Hematopoietic multipotent progenitor cell (in vitro differentiated cells): ENCODE results near the gene DGKH. TPM values are rescaled to one million over a fixed set of nuclear protein-coding genes. Genes with fewer than 3 reads are reported as not detected.
"Not testable (repeated sequence)": the region's sequence is repeated elsewhere in the genome, so short reads cannot be mapped to it uniquely, and the experiment has no call there.

Source experiments
- DNase-seq, 3 donors: peaks; one replicate each; pipeline ENCODE4 v3.0.0-alpha.2; 2011 to 2015; ENCODE audit warnings: low read depth in 2 of 3, low spot score in 2 of 3
- total RNA-seq: library from RNA; depleted of rRNA; stranded (reverse); fragments of >200 nt; gene quantifications from one replicate; pipeline ENCODE4 v1.2.3, GENCODE V29; 2012

The DGKH gene
- total RNA-seq, 1 donor, result 0.81 TPM

DNA sequence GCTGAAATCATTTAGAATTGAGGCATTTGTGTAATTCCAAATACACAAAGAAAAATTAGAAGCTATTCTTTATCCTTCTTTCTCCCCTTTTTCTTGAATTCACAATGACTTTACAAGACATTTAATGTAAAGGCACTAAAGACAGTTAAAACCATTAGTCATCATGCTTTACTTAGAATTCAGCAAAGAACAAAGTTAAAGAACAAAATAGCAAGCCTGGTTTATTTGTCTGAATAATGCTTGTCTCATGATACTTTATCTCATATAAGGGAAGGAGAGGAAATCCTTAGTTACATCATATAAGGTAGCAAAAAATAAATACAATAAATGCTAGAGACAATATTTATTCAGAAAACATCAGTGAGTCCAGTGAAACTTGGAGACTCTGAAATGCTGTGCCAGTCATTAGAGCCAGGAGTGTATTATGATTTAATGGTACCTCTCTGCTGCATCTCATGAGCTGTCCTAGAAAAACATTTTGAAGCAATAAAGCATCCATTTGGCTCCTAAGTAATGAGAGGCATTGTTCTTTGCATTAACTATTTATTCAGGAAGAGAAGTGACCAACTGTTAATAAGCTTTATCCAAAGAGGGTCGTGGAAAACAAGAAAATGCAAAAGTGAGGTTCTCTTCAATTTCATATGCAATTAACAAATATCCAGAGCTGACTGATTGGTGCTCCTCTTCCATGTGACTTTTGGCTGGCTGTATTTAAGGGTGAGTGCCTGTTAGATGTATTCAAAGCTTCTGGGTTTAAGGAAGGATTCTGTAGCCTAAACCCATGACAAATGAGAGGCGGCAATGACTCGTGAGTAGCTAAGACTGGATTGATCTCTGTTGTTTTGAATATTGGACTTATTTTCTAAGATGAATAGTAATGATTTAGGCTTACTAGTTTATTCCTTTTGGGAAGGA, 105.0 kb downstream of the DGKH start:
- no peak for DNase-seq

DNA sequence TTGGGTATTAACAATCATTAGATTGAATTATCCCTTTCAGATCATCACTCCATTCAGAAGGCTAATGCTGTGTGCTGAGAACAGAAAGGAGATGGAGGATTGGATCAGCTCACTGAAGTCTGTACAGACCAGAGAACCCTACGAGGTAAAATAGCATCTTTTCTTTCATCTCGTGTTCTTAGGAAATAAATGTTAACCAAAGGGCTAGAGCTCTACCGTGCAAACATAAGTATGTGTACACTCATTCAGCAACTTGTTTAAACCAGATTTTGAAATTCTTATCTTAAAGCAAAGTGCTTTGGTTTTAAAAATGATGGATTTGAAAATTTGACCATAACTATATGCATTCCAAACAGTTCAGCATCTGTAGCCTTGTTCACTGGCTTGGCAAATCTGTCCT, 106.8 kb downstream of the DGKH start:
- no peak for DNase-seq

DNA sequence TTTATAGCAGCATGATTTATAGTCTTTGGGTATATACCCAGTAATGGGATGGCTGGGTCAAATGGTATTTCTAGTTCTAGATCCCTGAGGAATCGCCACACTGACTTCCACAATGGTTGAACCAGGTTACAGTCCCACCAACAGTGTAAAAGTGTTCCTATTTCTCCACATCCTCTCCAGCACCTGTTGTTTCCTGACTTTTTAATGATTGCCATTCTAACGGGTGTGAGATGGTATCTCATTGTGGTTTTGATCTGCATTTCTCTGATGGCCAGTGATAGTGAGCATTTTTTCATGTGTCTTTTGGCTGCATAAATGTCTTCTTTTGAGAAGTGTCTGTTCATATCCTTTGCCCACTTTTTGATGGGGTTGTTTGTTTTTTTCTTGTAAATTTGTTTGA, 114.9 kb downstream of the DGKH start:
- not testable (repeated sequence) for DNase-seq

DNA sequence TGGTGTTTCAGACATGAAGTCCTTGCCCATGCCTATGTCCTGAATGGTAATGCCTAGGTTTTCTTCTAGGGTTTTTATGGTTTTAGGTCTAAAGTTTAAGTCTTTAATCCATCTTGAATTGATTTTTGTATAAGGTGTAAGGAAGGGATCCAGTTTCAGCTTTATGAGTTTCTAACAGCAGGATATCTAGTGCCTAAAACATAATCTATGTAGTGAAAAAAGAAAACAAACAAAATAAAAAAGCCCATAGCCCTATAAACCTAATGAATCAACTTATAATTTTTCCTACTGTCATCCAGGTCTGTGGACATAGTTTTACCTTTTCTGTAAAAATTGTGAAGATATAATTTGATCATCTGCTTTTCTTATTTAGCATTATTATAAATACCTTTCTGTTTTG, 115.5 kb downstream of the DGKH start:
- DNase-seq, result not testable (repeated sequence)

DNA sequence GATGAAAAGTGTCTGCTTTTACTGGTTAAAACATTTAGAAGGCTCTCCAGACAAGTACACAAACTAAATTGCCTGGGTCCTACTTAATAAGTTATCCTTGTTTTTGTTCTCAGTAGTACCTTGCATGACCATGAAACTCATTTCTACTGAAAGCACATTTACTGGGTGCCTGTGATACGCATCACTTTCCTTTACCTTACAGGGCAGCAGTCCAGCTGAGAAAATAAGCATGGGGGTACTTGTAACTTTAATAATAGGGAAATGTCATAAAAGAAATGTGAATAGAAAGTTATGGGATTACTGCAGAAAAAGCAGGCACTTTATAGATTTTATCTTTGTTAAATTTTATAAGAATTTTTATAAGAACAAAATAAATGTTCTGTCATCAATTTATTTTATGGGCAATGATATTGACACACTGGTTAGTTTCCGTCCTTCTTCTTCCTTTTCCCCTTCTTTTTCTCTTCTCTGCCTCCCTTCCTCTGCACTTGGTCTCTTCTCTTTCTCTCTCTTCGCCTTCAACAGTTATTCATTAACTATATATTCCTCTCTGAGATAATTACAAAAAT, 116.2 kb downstream of the DGKH start:
- DNase-seq, result no peak

DNA sequence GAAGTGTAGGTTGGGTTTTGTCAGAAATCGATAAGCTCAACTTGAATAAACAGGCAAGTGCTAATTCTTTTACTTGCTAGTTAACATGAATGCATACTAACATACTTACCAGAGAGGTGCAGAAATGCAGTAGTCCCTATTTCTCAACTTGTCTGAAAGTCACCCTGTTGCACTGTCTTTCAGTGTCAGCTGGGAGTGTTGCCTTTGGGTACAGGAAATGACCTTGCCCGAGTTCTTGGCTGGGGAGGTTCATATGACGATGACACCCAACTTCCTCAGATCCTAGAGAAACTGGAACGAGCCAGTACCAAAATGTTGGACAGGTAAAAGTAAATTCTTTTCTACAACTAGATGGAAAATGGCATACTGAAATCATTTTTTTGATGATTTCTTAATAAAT, 120.0 kb downstream of the DGKH start:
- DNase-seq, result no peak

DNA sequence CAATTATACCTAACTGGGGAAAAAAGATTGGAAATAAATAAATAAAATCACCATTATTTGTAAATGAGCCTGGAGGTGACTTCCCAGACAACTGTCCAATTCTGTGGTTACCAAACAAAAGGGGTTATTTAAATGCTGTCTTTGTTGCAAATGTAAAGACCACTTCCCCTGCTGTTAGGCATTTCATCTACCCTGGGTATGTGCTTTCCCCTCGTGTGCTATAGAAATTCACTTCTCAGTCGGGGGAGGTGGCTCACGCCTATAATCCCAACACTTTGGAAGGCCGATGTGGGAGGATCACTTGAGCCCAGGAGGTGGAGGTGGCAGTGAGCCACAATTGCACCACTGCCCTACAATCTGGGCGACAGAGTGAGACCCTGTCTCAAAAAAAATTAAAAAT, 121.6 kb downstream of the DGKH start:
- no peak for DNase-seq

DNA sequence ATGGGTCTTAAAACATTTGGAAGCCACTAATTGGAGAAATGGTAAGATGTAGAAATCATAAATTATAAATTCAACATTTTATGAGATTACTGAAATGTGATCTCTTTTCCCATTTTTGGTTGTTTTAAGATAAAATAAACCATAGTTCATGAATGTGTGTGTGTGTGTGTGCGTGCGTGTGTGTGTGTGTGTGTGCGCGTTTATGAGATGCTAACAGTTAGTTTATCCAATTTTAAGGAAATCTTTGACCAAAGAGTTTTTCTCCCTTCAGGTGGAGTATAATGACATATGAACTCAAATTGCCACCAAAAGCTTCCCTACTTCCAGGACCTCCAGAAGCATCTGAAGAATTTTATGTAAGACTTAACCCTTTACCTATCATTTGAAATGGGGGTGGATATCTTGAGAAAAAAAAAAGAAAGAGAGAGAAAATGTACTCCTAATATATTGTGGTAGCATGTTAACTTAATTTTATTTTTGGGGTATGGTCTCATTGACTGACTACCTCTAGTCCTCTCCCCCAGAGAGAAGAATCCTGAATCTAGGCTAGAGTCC, 125.4 kb downstream of the DGKH start:
- no peak for DNase-seq

DNA sequence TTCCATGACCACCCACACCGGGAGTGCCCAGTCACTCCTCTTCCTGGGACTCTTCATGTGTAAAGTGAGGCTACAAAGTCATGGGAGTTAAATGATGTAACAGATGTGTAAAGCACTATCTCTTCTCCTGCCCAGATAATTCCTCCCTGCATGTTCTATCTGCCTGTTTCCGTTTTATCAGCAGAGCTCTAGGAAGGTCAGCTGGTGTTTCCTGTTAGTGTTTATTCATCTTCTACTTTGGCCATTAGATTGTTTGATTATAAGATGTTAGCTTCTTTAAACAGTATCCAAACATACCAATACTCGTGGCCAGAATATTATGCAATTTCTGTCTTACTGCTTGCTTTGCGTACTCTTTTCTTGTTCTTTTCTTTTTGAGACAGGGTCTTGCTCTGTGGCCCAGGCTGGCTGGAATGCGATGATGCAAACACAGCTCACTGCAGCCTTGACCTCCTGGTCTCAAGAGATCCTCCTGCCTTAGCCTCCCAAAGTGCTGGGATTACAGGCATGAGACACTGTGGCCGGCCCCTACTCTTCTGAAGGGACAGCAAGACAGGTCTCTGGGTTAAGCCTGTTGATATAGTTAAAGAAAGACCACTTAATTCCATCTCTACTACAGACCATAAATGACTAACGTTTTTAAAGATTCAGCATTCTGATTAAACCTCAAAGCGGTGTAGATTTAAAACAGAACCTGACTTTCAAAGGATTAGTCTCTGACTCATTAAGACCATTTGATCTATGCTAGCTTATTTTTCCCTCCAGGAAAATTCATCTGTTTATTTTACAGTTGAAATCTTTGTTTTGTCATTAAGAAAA, 126.1 kb downstream of the DGKH start:
- no peak for DNase-seq

DNA sequence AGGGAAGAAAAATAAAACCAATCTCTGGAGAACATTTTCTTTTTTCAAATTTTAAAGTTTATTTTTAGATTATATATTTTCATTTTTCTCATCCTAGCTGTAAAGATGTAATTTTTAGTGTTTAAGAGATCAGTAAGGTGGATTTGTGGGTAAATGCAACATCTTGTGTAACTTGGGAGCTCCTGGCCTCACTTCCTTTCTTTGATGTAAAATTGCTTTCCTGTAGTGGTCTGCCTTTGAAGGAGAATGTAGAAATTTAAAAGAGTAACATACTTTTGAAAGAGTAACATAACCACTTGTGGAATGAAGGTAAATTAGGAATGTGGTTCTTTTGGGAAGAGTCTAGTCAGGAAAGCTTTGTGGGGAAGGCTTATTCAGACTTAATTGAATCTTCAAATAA, 127.8 kb downstream of the DGKH start:
- no peak for DNase-seq

DNA sequence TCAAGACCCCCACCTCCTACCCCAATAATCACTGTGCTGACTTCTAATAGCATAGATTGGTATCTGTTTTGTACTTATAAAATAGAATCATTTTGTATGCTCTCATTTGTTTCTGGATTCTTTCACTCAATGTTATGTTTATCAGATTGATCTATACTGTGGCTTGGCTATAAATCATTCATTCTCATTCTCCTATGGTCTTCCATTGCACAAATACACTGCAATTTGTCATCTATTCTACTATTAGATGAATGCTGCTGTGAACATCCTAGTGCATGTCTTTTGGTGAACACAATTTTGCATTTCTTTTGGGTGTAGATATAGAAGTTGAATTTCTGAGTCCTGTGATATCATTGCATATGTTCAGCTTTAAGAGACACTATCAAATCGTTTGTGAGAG, 128.7 kb downstream of the DGKH start:
- no peak for DNase-seq

DNA sequence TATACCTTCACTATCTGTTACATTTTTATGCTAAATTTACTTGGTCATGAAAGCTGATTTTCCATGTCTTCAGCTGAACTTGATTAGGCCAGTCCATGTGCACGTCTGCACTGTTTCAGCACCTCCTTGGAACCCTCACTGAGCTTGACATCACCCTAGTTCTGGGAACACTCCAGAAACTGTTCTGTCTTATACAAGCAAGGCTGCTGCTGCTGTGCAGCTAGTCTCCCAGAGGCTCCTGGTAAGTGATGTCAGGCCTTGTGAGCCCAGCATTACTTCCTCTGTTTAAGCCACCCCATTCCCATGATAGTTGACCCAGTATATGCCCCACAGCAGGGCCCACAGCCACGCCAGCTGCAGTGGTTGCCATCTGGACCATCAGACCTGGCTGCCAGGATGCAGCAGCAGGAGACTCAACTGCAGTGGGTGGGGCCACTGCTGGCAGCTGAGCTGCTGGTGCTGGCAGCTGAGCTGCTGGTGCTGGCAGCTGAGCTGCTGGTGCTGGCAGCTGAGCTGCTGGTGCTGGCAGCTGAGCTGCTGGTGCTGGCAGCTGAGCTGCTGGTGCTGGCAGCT, 133.0 kb downstream of the DGKH start:
- DNase-seq, result no peak

DNA sequence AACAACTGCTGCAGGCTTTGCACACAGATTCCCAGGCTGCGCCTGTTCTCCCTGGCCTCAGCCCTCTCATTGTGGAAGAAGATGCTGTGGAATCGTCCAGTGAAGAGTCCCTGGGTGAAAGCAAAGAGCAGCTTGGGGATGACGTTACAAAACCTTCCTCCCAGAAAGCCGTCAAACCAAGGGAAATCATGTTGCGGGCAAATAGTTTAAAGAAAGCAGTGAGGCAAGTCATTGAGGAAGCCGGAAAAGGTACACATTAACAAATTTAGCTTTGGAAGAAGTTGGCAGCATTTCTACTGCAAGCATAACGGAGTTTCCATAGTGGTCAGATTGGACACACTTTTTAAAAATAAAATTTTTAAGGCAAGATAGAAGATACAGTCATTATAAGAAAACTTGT, 140.6 kb downstream of the DGKH start:
- DNase-seq, result no peak

DNA sequence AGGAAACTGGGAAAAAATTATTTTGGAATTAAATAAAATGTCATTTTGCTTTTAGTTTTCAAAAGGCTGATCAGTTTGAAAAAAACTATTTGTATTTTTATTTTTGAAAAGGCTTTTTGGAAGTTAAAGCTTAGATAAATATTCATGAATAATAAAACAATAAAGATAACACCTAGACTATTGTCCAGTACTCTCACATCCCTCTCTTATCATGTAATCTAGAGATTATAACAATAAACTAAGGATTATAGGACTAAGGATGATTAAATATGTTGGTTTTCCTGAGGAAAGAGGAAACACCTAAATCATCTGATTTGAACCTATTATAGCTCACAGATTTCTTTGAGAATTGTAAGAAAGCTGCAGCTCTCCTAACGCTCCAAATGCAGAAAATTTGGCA, 142.1 kb downstream of the DGKH start:
- no peak for DNase-seq

DNA sequence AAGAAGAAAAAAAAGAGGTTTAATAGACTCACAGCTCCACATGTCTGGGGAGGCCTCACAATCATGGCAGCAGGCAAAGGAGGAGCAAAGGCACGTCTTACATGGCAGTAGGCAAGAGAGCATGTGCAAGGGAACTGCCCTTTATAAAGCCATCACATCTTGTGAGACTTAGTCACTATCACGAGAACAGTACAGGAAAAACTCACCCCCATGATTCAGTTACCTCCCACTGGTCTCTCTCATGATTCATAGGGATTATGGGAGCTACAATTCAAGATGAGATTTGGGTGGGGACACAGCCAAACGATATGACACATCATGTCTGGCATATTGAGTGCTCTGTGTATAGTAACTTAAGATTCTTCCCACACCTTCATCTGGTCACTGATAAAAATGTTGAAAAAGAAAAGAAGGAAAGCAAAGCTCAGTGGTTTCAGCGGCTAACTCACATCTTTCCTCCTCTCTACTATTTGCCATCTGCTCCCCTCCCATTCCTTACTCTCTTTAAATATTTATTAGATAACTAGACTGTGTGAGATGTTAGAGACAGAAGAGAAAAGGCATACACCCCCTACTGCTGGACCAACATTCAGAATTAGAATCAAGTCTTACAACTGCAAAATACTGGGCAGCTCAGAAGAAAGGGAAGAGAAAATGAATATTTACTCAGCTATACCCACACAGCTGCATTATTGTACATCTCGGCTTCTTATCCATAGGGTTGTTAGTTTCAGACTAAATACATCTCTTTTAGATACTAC, 163.4 kb downstream of the DGKH start:
- DNase-seq, result no peak

DNA sequence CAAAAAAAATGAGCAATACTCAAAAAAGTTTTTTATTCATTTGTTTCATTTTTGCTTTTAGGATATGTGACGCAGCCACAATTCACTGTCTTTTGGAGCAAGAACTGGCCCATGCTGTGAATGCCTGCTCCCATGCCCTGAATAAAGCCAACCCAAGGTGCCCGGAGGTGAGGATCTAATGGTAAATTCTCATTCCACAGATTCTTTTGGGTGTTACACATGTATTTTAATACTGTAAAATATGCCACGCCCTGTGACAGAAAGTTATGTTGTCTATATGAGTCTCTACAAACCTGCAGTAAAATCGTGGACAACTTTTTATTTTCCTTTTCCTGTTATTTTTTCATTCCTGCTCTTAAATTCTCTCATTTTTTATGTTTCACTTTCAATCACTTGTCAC, 166.0 kb downstream of the DGKH start:
- DNase-seq, result no peak

DNA sequence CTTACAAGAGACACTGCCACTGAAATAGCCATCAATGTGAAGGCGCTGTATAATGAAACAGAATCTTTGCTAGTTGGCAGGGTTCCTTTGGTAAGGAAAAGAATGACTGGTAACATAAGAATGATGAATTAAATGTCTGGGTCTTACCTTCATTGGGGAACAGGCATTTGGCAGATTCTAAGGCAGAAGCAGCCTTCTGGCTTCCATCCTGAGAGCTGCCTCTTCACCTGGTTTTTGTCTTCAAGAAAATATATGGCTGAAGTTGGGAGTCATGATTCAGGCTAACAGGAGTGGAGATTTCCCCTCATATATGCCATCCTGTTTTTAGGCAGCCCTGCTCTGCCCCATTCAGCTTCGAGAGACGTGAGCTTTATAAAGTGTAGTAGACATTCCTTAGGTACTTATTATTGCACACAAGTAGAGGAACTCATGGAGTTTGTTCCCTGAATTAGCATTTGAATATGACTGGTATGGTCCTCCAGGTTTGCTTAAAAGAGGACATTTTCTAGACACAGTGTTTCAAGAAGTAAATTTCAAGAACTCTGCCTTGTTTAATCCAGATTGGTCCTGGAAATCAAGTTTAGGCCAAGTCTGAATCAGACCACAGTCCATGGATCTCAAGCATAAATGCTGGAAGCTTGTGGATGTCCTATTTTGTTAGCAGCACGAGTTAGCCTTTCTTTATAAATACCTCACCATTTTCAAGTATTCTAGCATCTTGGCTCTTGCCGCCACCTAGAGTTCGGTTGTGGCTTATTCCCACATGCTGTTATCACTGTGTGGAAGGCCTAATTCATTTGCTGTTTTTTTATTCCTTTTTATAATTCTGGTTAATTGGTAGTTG, 167.4 kb downstream of the DGKH start:
- DNase-seq, result peak in 2 of 3 donors; percentile 14 to 55

DNA sequence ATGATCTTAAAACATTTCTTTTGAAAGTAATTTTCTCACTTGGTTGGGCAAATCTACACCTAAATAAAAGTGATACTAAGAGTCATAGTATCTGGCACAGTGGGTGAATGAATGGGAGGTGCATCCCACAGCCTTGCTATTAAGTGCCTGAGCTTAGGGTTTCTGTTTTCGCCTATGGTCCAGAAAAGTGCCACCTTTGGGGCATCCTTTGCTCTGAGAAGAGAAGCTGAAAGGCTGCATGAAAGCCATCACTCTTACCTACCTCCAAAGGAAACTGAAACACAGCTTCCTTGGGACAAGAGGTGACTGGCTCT, 167.9 kb downstream of the DGKH start:
- DNase-seq, result no peak

DNA sequence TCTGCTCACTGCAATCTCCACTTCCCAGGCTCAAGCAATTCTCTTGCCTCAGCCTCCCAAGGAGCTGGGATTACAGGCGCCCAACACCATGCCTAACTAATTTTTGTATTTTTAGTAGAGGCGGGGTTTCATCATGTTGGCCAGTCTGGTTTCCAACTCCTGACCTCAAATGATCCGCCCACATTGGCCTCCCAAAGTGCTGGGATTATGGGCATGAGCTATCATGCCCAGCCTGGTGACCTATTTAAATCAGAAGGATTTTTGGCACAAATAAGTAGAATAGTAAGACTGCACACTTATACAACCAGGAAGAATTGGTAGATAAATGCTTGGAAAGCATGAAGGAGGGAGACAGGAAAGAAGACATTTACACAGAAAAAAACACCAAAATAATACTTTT, 170.1 kb downstream of the DGKH start:
- no peak for DNase-seq
